Caco-2 (cell line): ENCODE results near the gene SLC25A29. TPM values are rescaled to one million over a fixed set of nuclear protein-coding genes. Genes with fewer than 3 reads are reported as not detected.
"Not testable (repeated sequence)": the region's sequence is repeated elsewhere in the genome, so short reads cannot be mapped to it uniquely, and the experiment has no call there.

Experiments used
- BruUV-seq: library from RNA; stranded (reverse); fragments of 400-500 nt; replicated peaks from 2 replicates; lab custom pipeline; 2021; lab: Mats Ljungman, UMichigan
- CTCF ChIA-PET: fragments of 300-600 bp; sonication (Branson Sonifier 250); formaldehyde crosslinking; loops from one replicate; lab custom pipeline; 2022; ENCODE audit warnings: antibody characterized with exemption; lab: Charles Lee
- POLR2A ChIA-PET: fragments of 300-600 bp; sonication (Branson Sonifier 250); formaldehyde crosslinking; loops from one replicate; lab custom pipeline; 2022; ENCODE audit warnings: antibody characterized with exemption; lab: Charles Lee
- DNase-seq, 2 experiments: peaks; one replicate each; pipeline versions ENCODE4 v3.0.0 to v3.0.0-alpha.2; 2020 to 2022
- H3K27me3 ChIP-seq: replicated peaks from 2 replicates; pipeline ENCODE4 v1.6.0; 2011; ENCODE audit warnings: low read length; ENCODE audit not compliant: control insufficient read depth, insufficient read depth
- H3K36me3 ChIP-seq: 2 replicates; pipeline ENCODE4 v1.5.1; 2011; ENCODE audit warnings: low read length; ENCODE audit not compliant: control insufficient read depth, insufficient read depth
- H3K4me1 ChIP-seq: fragments of 250-450 bp; sonication (Bioruptor Pico); 2 replicates; pipeline ENCODE4 v1.5.1; 2020; ENCODE audit warnings: mild to moderate bottlenecking
- H3K4me3 ChIP-seq: 2 replicates; pipeline ENCODE4 v1.5.1; 2011; ENCODE audit warnings: low read depth, mild to moderate bottlenecking, control low read depth, low read length
- H3K9me3 ChIP-seq: fragments of 250-450 bp; sonication (Bioruptor Pico); 2 replicates; pipeline ENCODE4 v1.5.1; 2020; ENCODE audit warnings: mild to moderate bottlenecking, moderate library complexity
- H3K27ac Mint-ChIP-seq: one replicate; pipeline ENCODE4 v1.8.0; 2022; ENCODE audit warnings: mixed read lengths; ENCODE audit not compliant: unreplicated experiment
- H3K27me3 Mint-ChIP-seq: one replicate; pipeline ENCODE4 v1.8.0; 2022; ENCODE audit warnings: mixed read lengths; ENCODE audit not compliant: insufficient read depth, unreplicated experiment
- H3K36me3 Mint-ChIP-seq: one replicate; pipeline ENCODE4 v1.8.0; 2022; ENCODE audit warnings: mild to moderate bottlenecking, mixed read lengths; ENCODE audit not compliant: insufficient read depth, unreplicated experiment
- H3K4me1 Mint-ChIP-seq: one replicate; pipeline ENCODE4 v1.8.0; 2022; ENCODE audit warnings: low read depth, mixed read lengths; ENCODE audit not compliant: unreplicated experiment
- H3K4me3 Mint-ChIP-seq: one replicate; pipeline ENCODE4 v1.8.0; 2022; ENCODE audit warnings: mild to moderate bottlenecking, moderate library complexity, mixed read lengths; ENCODE audit not compliant: unreplicated experiment
- H3K9me3 Mint-ChIP-seq: one replicate; pipeline ENCODE4 v1.8.0; 2022; ENCODE audit warnings: mixed read lengths; ENCODE audit not compliant: unreplicated experiment
- CTCF ChIP-seq, 2 experiments: fragments of 200-600 bp in 1 of 2; IDR thresholded peaks; 1 replicate in 1 of 2; 2 replicates in 1 of 2; pipeline versions ENCODE4 v1.5.1 to v1.8.0; 2011 to 2022; ENCODE audit warnings: antibody characterized with exemption in 1 of 2, control low read depth in 1 of 2, inconsistent platforms in 1 of 2, low read depth in 1 of 2, low read length in 1 of 2, mild to moderate bottlenecking in 1 of 2, moderate library complexity in 1 of 2; ENCODE audit not compliant: insufficient read depth in 1 of 2, severe bottlenecking in 1 of 2, unreplicated experiment in 1 of 2
- intact Hi-C: fragments of 100-400 bp; cut with micrococcal nuclease; formaldehyde crosslinking; loops from one replicate; pipeline ENCODE4 v1.10.0; 2022; ENCODE audit not compliant: unreplicated experiment
- total RNA-seq: library from RNA; stranded (reverse); gene quantifications from 2 replicates; pipeline ENCODE4 v1.2.3, GENCODE V29; 2022

SLC25A29 gene
- total RNA-seq, 1 experiment from 2014 or later: 28.5 TPM

GRCh38 chr14:100299238-100299560, 7.0 kb downstream of the SLC25A29 start:
- BruUV-seq: no TSS peak
- Mint-ChIP-seq H3K4me1 (peaks cover 5% of the 10 kb centered on the region), H3K9me3 (no peaks in the 10 kb centered on the region), H3K27ac (no peak overlapping the region), H3K27me3 (no peaks in the 10 kb centered on the region), H3K36me3 (peaks cover 18% of the 10 kb centered on the region), H3K4me3 (no peak overlapping the region)
- Histone ChIP-seq H3K4me1 (no peaks in the 10 kb centered on the region; the same call in 1 of the 2 replicates), H3K36me3 (no peaks in the 10 kb centered on the region; the same call in 1 of the 2 replicates), H3K4me3 (no peak overlapping the region), H3K9me3 (no peaks in the 10 kb centered on the region), H3K27me3 (no peaks in the 10 kb centered on the region)
- POLR2A ChIA-PET: no interaction called here
- intact Hi-C loops: no loop called here
- TF ChIP-seq CTCF (IDR thresholded peaks at IDR 0.05; ENCODE audit: insufficient read depth in 1 of 2, low read depth in 1 of 2, low read length in 1 of 2, severe bottlenecking in 1 of 2, unreplicated experiment in 1 of 2): no peak
- CTCF ChIA-PET: no interaction called here
- DNase-seq: no peak

- no peaks in the 10 kb centered on the region for H3K27me3 ChIP-seq
- POLR2A ChIA-PET: no interaction called here
- Mint-ChIP-seq H3K4me3 (no peak overlapping the region), H3K36me3 (peaks cover 18% of the 10 kb centered on the region), H3K9me3 (no peaks in the 10 kb centered on the region), H3K27ac (no peak overlapping the region), H3K27me3 (no peaks in the 10 kb centered on the region), H3K4me1 (peaks cover 5% of the 10 kb centered on the region)
- CTCF ChIA-PET: no interaction called here
- H3K36me3 ChIP-seq: no peaks in the 10 kb centered on the region; the same call in 1 of the 2 replicates
- no peaks in the 10 kb centered on the region for H3K4me1 ChIP-seq
- no peak for DNase-seq
- intact Hi-C loops: no loop called here
- no peaks in the 10 kb centered on the region for H3K9me3 ChIP-seq
- no TSS peak for BruUV-seq
- TF ChIP-seq CTCF (IDR thresholded peaks at IDR 0.05; ENCODE audit: insufficient read depth in 1 of 2, low read depth in 1 of 2, low read length in 1 of 2, severe bottlenecking in 1 of 2, unreplicated experiment in 1 of 2): no peak
- H3K4me3 ChIP-seq: no peak overlapping the region
Measured at GRCh38 chr14:100298551-100299237, 7.5 kb downstream of the SLC25A29 start.

- ChIA-PET POLR2A (no interaction called here), CTCF (no interaction called here)
- intact Hi-C loops: no loop called here
- H3K4me3 Mint-ChIP-seq: no peak overlapping the region
- H3K4me1 Mint-ChIP-seq: peaks cover 5% of the 10 kb centered on the region
- H3K9me3 ChIP-seq: no peaks in the 10 kb centered on the region
- BruUV-seq: no TSS peak
- H3K36me3 ChIP-seq: no peaks in the 10 kb centered on the region; the same call in 1 of the 2 replicates
- peaks cover 21% of the 10 kb centered on the region for H3K36me3 Mint-ChIP-seq
- TF ChIP-seq CTCF (IDR thresholded peaks at IDR 0.05; ENCODE audit: insufficient read depth in 1 of 2, low read depth in 1 of 2, low read length in 1 of 2, severe bottlenecking in 1 of 2, unreplicated experiment in 1 of 2): no peak
- H3K27me3 Mint-ChIP-seq: no peaks in the 10 kb centered on the region
- no peak overlapping the region for H3K27ac Mint-ChIP-seq
- DNase-seq: no peak
- H3K4me1 ChIP-seq: no peaks in the 10 kb centered on the region
- H3K27me3 ChIP-seq: no peaks in the 10 kb centered on the region
- H3K4me3 ChIP-seq: no peak overlapping the region
- H3K9me3 Mint-ChIP-seq: no peaks in the 10 kb centered on the region
Measured at GRCh38 chr14:100297320-100298300, 8.6 kb downstream of the SLC25A29 start.

GRCh38 chr14:100296729-100297128, 9.5 kb downstream of the SLC25A29 start:
- H3K36me3 Mint-ChIP-seq: peaks cover 21% of the 10 kb centered on the region
- H3K27ac Mint-ChIP-seq, H3K27me3 ChIP-seq, H3K4me3 Mint-ChIP-seq, intact Hi-C loops, BruUV-seq, DNase-seq, H3K36me3 ChIP-seq, H3K4me1 Mint-ChIP-seq, CTCF ChIA-PET, H3K4me3 ChIP-seq, H3K4me1 ChIP-seq, H3K9me3 ChIP-seq, H3K9me3 Mint-ChIP-seq, H3K27me3 Mint-ChIP-seq, POLR2A ChIA-PET: not testable (repeated sequence)
